Anterior cingulate cortex (tissue), 58 donors: Measurements from ENCODE around the gene PUS10.

Source experiments
- DNase-seq, 58 donors: peaks; one replicate each; lab custom pipeline; 2025; lab: John Stamatoyannopoulos, UW

The PUS10 gene

DNA sequence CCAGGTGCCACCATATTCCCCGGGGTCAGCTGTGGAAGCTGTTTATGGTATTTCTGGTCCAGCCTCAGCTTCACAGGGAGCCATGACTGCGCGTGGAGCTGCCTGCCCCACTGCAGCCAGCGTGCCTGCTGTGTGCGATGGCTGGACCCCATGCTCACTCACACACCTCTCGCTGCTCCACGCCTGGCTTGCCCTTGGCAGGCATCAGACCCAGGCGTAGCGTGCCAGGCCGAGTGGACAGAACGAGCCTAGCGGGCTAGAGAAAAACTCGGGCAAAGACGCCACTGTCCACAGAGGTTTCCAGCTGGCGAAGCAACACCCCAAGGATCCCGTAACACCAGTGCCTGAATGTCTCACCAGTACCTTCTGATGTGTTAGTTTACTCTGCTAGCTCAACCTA lies 43.4 kb downstream of the PUS10 start:
- no peak for DNase-seq

- DNase-seq: no peak
These were observed 44.4 kb downstream of the PUS10 start for GRCh38 chr2:60973705-60974104.

DNA sequence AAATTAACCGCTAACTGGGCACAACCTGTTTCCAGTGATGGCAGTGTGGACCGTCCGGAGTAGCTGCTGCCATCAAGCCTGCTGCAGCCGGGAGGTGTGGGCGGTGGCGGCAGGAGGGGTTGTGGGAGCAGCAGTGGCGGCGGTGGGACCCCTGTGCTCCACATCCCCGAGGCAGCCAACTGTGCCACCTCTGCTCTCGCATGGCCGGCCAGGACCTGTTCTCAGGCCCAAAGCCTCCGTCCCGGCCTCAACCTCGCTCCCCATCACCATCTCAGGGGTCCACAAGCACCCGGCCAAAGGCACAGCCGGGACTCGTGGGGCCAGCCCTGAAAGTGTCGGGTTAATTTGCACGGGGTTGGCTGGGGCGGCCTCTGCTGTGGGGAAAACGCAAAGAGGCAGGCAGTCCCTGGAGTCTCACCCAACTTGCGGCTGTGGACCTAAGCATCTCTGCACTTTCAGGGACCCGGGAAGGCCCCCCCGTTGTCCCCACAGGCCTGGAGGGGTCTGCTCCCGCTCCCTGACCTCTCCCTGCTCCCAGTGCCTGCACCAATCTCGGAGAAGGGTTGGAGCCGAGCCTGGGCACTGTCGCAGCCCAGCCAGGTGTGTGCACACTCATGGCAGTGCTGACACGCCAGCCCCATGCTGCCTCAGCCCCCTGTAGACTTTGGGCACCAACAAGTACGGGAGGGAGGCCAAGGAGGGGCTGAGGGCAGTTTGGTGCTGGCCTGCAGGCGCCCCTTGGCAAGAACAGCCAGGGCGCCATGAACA lies 45.0 kb downstream of the PUS10 start:
- DNase-seq: no peak

DNA sequence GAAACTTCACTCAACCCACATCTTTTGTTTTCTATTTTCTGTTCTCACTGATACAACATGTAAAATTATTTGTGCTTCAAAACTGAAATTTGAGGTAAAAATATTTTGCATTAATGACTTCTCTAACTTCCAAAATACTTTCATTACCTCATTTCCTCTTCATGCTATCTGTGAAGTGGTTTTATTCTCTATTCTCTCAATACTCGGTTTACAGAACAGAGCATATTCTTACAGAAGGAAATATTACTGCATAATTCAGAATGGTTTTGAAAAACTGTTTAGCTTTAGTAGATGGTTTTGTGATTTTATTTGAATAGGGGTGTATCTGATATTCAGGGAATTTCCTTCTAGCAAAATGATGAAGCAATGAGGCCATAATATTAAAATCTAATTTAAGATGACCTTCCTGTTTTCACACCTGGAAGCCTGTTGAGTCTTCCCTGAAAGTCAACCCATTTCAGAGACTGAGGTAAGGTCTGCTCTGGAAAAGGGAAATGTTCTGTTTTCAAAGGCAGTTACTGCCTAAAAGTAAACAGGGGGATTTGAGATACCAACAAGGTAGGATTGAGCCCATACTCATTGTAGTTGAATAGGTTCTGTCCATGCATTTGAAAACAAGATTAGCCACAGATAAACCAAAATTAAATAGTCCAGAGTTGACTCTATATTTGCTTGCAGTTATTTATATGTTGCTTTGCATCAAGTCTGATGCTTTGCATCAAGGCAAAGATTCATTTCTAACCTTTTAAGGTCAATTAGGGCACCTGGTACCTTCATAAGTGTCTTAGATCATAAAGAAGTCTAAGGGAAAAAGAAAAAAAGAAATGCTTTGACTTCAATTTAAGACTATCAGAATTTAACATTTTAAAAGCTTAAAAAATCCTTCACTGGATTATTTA lies 51.3 kb downstream of the PUS10 start:
- DNase-seq: no peak

- no peak for DNase-seq
These were observed 52.6 kb downstream of the PUS10 start for GRCh38 chr2:60965499-60965785.

DNA sequence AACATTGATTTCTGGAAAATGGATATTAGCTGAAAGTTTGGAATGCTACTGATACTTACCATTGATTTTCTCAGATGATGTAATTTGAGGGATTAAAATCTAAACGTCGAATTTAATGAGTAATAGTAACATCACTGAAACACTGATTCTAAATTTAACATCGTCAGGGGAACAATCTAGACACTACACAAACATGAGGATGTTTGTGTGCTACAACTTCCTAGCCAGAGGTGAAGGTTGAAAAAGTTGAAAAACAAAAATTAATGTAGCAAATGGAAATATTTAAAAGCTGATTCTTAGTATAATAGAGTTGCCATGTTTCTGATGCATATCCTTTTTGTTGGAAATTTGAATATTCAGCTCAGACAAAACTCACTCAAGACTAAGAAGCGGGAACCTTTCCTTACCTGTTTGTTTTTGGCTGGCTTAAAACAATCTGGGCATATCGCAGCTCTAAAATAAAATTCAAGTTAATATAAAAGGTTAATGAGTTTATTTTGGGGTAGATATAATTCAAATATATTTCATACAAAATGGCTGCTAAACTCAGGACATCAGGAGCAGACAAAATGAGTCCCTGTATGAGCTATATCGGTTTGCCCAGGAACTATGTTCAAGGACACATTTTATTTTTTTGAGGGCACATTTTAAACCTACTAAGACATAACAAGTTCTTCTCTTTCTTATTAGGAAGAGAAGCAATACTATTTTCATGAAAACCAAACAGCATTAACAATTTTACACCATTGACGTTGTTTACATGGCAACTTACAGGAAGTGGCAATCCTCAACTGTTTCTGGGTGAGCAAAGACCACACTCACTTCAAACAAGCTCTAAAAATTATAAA lies 53.2 kb downstream of the PUS10 start:
- no peak for DNase-seq

- DNase-seq: no peak
These were observed 54.9 kb downstream of the PUS10 start for GRCh38 chr2:60963190-60963589.

- no peak for DNase-seq
These were observed 55.5 kb downstream of the PUS10 start for GRCh38 chr2:60962528-60962927.

GRCh38 chr2:60961457-60961856 lies 56.6 kb downstream of the PUS10 start:
- DNase-seq: no peak

DNA sequence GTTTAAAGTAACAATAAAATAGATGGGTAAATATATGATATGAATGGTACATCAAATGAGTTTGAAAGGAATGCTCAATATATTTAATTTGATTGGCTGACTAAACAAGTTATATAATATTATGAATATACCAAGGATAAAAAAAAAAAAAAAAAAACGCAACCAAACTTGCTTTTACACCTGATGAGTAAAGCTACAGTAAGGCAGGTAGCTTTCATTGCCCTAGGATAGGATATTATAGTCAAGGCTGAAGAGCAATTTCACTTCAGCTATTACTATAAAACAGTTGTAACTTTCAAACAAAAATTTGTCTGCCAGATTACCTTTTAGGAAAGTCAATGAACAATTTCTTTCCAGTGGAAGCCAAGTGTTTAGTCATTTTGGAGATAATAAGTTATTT lies 57.3 kb downstream of the PUS10 start:
- DNase-seq: no peak

DNA sequence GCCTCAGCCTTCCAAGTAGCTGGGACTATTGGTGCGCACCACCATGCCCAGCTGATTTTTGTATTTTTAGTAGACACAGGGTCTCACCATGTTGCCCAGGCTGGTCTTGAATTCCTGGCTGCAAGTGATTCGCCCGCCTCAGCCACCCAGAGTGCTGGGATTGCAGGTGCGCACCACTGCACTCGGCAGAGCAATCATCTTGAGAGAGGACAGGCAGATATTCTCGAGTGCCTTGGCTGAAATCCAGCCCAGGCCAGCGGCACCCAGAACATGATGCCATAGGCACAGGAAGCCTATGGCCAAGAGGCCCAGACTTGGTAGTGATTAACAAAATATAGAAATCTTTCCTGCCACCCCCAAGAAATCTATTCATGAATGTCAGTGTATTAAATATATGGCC lies 58.6 kb downstream of the PUS10 start:
- DNase-seq: no peak

DNA sequence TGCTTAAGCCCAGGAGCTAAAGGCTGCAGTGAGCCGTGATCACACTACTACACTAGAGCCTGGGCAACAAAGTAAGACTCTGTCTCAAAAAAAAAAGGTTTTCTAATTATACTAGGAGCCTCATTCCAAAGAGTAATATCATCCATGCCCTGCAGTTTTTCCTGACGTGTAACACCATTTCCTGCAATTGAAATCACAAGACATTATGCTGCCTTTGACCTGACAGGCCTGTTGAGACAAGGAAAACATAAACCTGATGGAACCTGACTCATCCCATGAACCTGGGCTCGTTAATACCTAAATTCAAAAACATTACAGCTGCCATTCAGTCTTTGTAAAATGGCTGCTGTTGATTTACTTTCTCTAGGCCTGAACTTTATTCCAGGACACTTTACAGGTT lies 59.3 kb downstream of the PUS10 start:
- DNase-seq: no peak

DNA sequence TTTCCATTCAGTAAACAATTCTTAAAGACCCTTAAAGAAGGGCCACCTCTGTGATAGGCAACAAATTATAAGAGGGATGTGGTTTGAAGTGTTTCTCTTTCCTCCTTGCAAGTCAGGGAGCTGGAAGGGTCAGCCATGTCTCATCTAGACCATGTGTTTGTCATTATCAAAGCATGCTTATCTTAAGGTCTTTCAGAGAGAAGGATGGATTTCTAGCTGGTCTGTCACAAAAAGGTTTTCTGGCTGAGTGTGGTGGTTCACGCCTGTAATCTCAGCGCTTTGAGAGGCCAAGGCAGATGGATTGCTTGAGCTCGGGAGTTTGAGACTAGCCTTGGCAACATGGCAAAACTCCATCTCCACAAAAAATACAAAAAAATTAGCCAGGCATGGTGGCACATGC lies 59.7 kb downstream of the PUS10 start:
- no peak for DNase-seq

- DNase-seq: no peak
These were observed 60.4 kb downstream of the PUS10 start for GRCh38 chr2:60957643-60958042.

GRCh38 chr2:60957224-60957623 lies 60.8 kb downstream of the PUS10 start:
- DNase-seq: no peak

DNA sequence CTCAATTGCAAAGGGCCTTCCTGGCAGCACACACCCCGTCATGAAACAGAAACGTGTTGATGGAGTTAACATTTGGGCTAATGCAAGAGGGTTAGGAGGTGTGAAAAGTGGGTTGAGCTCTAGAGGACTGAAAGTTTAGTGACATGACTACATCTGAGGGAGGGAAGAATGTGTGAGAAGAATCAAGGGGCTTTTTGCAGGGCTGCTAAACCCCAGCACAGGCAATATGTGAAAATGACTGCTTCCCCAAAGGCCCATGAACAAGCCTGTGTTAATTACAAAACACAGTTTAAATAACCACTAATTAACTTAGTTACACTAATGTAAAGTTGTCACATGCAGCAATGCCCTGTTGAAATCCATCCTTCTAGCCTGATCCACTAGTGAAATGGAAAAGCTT lies 63.9 kb downstream of the PUS10 start:
- no peak for DNase-seq

- DNase-seq: no peak
These were observed 69.0 kb downstream of the PUS10 start for GRCh38 chr2:60948926-60949579.

DNA sequence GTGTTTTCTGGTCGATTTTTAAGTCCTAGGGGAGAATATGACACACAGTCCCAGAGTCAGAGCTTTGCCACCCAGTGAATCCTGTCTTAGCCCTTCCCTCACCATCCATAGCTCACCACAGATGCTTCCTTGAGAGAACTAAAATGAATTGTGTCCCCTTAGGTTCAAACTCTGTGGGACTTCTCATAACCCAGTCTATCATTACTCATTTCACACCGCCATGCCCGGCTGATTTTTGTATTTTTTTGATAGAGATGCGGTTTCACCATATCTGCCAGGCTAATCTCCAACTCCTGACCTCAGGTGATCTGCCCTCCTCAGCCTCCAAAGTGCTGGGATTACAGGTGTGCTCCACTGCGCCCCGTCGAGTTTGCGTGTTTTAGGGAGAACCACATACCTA lies 69.9 kb downstream of the PUS10 start:
- no peak for DNase-seq

DNA sequence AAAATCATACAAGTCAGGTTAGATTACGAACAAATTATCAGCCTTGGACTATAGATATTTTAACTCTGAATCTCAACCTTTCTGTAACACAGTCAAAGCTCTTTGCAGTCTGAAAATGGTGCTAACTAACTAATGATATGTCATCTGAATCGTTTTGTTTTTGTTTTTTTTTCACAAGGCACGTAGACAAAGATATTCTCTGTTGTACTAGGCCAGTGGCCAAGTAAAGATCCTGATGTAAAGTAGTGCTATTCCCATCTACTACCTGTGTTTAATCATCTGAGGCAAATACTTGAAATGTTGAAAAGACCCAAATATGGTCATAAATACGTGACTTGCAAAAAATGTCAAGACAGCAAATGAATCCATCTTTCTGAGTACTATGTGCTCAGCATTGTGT lies 71.0 kb downstream of the PUS10 start:
- DNase-seq: no peak

DNA sequence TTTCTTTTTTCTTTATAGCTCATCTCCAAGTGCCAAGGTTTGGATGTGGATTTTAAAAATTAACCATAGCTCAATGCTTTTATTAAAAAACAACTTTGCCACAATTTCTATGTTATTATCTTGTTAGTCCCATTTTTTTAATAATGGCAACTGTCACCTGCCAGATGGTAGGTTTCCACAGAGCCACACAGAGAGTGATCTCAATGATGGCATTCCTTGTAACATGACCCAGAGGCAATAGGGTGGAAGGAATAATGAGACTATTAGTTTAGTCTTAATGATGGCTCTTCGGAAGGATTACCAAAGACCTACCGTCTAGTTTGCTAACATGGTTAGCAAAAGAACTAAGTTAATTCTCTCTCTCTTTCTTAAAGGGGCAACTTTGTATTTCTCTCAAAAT lies 72.7 kb downstream of the PUS10 start:
- DNase-seq: no peak

DNA sequence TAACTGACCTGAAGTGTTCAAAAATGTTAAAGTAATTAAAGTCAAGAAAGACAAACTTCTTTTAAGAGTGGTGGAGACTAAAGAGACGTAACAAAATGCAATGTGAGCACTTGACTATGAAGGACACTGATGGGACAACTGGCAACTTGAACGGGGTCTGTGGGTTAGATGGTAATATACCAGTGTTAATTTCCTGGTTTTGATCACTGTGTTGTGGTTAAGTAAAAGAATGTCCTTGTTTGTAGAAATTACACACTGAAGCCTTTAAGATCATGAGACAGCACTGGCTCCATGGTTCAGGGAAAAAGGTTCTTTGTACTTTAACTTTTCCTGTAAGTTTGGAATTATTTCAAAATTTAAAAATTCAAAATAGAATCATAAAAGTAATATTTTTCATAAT lies 78.4 kb downstream of the PUS10 start:
- DNase-seq: no peak
